ENCODE data around the gene INPP5A. TPM values are rescaled to one million over a fixed set of nuclear protein-coding genes. Genes with fewer than 3 reads are reported as not detected.

INPP5A gene
- polyA plus RNA-seq, 10 donors, result 41.4 to 53.2 (median 47.6) TPM

DNA sequence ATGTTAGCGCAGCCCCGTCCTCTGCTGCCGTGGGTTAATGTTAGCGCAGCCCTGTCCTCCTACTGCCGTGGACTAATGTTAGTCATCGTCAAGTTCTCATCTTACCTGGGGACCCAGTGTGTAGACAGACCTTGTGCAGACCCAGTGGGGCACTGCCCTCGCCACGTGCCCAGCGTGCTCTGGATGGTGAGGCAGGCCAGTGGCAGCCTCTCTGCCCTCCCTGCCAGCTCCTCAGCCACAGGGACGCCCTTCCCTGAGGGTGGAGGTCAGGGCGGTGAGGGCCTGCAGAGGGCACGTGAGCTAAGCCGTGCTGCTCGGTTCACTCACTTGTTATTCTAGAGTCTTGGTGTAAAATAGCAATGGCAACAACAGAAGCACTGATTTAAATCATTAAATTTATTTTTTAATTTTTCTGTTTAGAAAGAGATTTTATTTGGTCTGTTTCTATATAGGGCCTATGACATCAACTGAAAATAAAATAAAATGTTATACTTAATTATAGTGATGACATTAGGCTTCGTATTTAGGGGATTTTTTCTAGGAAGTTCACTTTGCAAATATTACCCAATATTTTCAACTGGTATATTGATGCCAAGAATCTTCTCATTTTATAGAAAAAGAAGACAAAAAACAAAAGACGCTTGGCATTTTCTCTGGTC lies 199.9 kb downstream of the INPP5A start:
- no peak for DNase-seq

DNA sequence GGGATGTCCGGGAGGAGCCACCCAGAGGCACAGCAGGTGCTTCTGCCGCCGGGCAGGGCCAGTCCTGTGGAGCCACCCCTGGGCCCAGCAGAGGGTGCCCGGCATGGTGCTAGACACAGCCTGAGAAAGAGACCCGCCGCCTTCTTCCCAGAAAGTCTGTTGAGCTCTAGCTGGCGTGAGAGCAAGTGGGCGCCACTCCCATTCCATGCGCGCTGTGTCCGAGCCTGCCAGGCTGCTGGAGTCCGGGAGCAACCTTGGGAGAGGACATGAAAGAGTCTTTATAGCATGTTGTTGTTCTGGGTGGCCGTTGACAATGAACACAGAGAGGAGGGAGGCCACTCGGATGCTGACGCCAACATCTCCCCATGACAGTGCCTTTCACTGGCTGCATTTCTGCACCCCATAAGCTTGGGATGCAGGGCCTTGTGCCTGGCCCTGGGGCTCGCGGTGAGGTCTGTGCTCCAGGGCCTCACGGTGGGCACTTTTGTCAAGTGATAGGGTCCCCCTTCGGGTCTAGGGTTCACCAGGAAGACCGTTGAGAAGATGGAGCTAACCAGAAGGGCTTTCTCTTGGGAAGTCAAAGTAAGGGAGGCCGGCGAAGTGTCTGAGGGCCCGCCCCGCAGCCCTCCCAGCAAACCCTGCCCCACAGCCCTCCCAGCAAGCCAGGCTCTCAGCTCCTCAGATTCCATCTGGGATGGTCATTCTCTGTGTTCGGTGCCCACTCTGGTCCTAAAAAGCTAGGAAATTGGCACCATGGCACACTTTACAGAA lies 201.1 kb downstream of the INPP5A start:
- no peak for DNase-seq

GRCh38 chr10:132739225-132739613 lies 201.6 kb downstream of the INPP5A start:
- DNase-seq, result no peak

GRCh38 chr10:132740588-132740987 lies 203.0 kb downstream of the INPP5A start:
- DNase-seq, result no peak

- DNase-seq, result no peak
These were observed 204.7 kb downstream of the INPP5A start for GRCh38 chr10:132742167-132742836.

GRCh38 chr10:132742837-132743194 lies 205.2 kb downstream of the INPP5A start:
- DNase-seq, result peak in 1 of 3 donors; percentile 35

GRCh38 chr10:132743196-132743924 lies 205.8 kb downstream of the INPP5A start:
- peak in 2 of 3 donors; percentile 16 to 45 for DNase-seq

DNA sequence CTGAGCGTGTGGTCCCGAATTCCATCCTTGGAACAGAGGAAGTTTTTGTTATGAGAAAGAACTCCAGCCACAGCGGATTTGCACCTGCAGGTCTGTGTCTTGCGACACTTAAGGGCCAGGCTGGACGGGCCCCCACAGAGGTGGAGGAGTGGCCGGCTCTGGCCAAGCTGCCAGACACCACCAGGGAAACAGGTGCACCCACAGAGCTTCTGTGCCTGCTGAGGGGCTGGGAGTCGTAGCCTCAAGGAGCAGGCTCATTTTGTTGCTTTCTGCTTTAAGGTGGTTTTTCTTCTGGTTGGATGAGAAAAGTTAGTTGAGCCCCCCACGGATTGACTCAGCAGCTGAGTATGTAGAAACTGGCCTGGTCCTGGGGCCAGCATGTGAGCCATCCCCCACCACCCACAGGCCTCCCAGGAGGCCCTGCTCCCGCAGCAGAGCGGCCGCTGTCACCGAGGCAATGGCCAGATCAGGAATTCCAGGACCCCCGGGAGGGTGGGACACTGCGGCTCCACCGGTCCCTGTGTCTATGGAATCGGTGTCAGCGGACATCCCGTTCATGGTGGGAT lies 206.4 kb downstream of the INPP5A start:
- no peak for DNase-seq

- no peak for DNase-seq
These were observed 207.3 kb downstream of the INPP5A start for GRCh38 chr10:132744839-132745238.

DNA sequence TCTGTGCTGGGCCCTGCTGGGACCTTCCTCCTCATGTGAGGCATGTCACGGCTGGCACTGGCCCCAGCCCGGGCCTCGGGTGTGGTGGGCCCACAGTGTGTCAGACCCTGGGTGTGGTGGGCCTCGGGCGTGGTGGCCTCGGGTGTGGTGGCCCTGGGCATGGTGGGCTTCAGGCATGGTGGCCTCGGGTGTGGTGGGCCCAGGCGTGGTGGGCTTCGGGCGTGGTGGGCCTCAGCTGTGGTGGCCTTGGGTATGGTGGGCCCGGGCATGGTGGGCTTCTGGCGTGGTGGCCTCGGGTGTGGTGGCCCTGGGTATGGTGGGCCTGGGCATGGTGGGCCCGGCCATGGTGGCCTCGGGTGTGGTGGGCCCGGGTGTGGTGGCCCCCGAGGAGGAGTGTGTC lies 207.9 kb downstream of the INPP5A start:
- DNase-seq, result no peak

GRCh38 chr10:132745971-132746370 lies 208.4 kb downstream of the INPP5A start:
- DNase-seq, result no peak

GRCh38 chr10:132746386-132746785 lies 208.8 kb downstream of the INPP5A start:
- no peak for DNase-seq

- DNase-seq, result no peak
These were observed 209.4 kb downstream of the INPP5A start for GRCh38 chr10:132746801-132747625.

DNA sequence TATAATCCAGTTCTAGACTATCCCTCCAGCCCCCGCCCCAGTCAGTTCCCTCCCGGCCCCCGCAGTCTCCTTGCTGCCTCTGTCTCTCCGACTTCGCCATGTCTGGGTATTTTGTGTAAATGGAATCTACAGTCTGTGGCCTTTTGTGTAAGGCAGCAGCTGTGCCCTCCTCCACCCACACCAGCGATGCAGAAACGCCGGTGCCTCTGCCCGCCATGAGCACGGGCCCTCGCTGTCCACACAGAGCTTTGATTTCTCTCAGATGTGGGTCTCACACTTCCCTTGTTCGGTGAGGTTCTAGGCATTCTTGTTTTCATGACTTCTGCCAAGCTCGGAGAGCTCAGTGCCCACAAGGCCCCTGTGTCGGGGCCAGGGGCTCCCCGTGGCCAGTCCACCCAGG lies 210.5 kb downstream of the INPP5A start:
- no peak for DNase-seq

- no peak for DNase-seq
These were observed 211.2 kb downstream of the INPP5A start for GRCh38 chr10:132748545-132749370.

DNA sequence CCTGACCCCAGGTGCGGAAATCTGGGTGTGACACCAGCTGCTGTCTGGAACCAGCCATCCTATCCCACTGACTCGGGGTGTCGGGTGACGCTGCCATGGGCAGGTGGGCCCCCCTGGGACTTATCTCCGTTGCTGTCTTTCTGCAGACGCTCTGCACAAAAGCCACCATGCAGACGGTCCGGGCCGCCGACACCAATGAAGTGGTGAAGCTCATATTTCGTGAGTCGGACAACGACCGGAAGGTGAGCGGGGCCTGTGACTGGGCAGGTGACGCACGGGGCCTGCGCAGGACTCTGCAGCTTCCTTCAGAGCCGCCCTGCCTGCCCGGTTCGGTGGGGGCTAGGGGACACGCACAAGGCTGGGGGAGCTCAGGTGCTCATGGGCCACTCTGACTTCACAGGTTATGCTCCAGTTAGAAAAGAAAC lies 211.8 kb downstream of the INPP5A start:
- no peak for DNase-seq

DNA sequence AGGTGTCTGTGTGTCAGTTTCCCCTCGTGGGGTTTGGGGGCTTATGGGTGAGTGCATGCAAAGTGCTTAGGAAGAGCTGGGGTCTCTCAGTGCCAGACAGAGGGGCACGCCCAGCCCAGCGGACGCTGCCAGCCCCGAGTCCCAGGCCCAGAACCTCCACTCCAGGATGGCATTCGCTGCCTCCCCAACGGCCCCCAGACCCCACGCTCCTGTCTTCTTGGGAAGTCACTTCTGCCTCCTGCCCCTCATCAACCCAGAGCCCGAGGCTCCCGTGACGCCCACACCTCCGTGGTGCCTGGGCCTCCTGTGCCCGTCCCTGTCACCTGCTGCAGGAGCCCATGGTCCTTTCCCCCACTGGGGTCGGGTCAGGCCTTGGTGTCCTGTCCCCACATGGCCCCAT lies 213.3 kb downstream of the INPP5A start:
- no peak for DNase-seq

- DNase-seq, result no peak
These were observed 214.8 kb downstream of the INPP5A start for GRCh38 chr10:132752378-132752777.

GRCh38 chr10:132752961-132753360 lies 215.4 kb downstream of the INPP5A start:
- DNase-seq, result no peak

DNA sequence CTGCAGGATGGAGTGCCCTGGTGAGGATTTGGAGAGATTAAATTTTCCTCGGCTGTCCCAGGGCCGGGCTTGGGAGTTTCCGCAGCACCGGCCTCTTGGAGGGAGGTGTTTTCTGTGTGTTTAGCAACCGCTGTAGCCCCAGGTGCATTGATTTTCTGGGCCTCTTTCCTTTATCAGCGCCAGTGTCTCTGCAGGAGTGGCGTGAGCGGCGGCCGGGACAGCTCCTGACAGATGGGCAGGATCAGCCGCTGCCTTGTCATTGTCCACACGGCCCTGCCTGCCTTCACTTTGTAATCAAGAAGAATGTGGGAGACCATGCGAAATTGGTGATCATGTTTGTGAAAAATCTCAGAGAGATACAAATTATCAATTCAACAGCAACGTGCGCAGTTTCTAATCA lies 216.0 kb downstream of the INPP5A start:
- DNase-seq, result no peak
